Activated B cell treated with CpG ODN at 0.5 μM for 24 hours (primary cell): Measurements from ENCODE around the gene F5. TPM values are rescaled to one million over a fixed set of nuclear protein-coding genes. Genes with fewer than 3 reads are reported as not detected.

ENCODE experiments used
- ATAC-seq: fragments of 200-7000 bp; cut with Tn5 transposase; one replicate; pipeline ENCODE4 v1.10.0; 2021; ENCODE audit warnings: low read depth, mild to moderate bottlenecking, moderate library complexity
- CTCF ChIA-PET: fragments of 350-600 bp; sonication (Branson Sonifier 250); formaldehyde crosslinking; loops from one replicate; lab custom pipeline; 2021; ENCODE audit warnings: antibody characterized with exemption; lab: Charles Lee
- POLR2A ChIA-PET: fragments of 350-600 bp; sonication (Branson Sonifier 250); formaldehyde crosslinking; loops from one replicate; lab custom pipeline; 2021; ENCODE audit warnings: antibody characterized with exemption; lab: Charles Lee
- DNase-seq: peaks from one replicate; pipeline ENCODE4 v3.0.0; 2022
- H3K27ac Mint-ChIP-seq: one replicate; pipeline ENCODE4 v1.8.0; 2020; ENCODE audit warnings: mixed read lengths
- H3K27me3 Mint-ChIP-seq: one replicate; pipeline ENCODE4 v1.8.0; 2021; ENCODE audit warnings: mixed read lengths
- H3K36me3 Mint-ChIP-seq: one replicate; pipeline ENCODE4 v1.8.0; 2021; ENCODE audit warnings: low read depth, mixed read lengths
- H3K4me1 Mint-ChIP-seq: one replicate; pipeline ENCODE4 v1.8.0; 2021; ENCODE audit warnings: mixed read lengths
- H3K4me3 Mint-ChIP-seq: one replicate; pipeline ENCODE4 v1.8.0; 2020; ENCODE audit warnings: mild to moderate bottlenecking, mixed read lengths
- H3K9me3 Mint-ChIP-seq: one replicate; pipeline ENCODE4 v1.8.0; 2020; ENCODE audit warnings: mixed read lengths
- intact Hi-C: fragments of 100-400 bp; cut with micrococcal nuclease; formaldehyde crosslinking; loops from one replicate; pipeline ENCODE4 v1.15.1; 2024
- total RNA-seq: library from RNA; stranded (reverse); gene quantifications from 2 replicates; pipeline ENCODE4 v1.2.3, GENCODE V29; 2022
- TF ChIP-seq, protein P1 (sequence below): fragments of 200-600 bp; IDR thresholded peaks from one replicate; pipeline ENCODE4 v1.8.0; 2022; ENCODE audit warnings: antibody characterized with exemption, mild to moderate bottlenecking

F5 gene
- total RNA-seq, 1 donor from 2014 or later: 0.67 TPM

DNA sequence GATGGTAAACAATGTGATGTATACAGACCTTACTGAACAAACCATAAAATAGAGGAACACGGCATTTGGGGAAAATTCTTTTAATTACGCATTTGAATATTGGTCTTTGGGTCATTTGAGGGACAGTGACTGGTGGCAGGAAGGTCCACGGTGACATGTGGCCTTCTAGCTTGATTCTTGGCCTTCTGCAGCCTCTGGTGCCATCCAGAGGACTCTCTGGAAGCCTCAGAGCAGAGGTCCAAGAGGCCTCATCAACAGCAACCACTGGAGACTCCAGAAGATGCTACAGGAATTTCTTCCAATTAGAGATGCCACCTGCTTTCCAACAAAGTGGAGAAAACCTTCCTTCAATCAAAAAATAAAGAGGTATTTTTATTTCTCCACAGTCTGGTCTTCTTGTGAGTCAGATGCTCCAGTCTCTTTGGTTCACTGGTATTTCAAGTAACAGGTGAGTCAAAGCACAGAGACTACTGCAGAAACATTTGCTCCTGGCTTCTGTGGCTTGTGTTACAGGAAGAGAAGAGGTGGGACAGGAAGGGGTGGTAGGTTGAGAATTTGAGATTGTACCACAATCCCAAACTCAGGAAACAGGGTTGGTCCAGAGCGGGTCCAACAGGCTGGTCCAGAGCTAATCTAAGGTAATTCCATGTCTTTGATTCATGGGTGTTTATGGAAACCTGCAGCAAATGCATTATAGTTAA is 2.7 kb upstream of the F5 start:
- ChIA-PET POLR2A (no interaction called here), CTCF (no interaction called here)
- Mint-ChIP-seq H3K4me1 (peaks cover 9% of the 10 kb centered on the region), H3K36me3 (no peaks in the 10 kb centered on the region), H3K9me3 (no peaks in the 10 kb centered on the region), H3K27ac (no peak overlapping the region), H3K4me3 (no peak overlapping the region), H3K27me3 (peaks cover 15% of the 10 kb centered on the region)
- TF ChIP-seq, protein P1, sequence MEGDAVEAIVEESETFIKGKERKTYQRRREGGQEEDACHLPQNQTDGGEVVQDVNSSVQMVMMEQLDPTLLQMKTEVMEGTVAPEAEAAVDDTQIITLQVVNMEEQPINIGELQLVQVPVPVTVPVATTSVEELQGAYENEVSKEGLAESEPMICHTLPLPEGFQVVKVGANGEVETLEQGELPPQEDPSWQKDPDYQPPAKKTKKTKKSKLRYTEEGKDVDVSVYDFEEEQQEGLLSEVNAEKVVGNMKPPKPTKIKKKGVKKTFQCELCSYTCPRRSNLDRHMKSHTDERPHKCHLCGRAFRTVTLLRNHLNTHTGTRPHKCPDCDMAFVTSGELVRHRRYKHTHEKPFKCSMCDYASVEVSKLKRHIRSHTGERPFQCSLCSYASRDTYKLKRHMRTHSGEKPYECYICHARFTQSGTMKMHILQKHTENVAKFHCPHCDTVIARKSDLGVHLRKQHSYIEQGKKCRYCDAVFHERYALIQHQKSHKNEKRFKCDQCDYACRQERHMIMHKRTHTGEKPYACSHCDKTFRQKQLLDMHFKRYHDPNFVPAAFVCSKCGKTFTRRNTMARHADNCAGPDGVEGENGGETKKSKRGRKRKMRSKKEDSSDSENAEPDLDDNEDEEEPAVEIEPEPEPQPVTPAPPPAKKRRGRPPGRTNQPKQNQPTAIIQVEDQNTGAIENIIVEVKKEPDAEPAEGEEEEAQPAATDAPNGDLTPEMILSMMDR: no peak
- DNase-seq (no peak), ATAC-seq (no peak)
- intact Hi-C loops: loop anchor here (5.0 kb wide), 2 partner anchors 102 to 203 kb away; partner anchors contain the start of genes METTL18 and SLC19A2

- H3K27ac Mint-ChIP-seq: no peak overlapping the region
- ATAC-seq: no peak
- ChIA-PET POLR2A (no interaction called here), CTCF (no interaction called here)
- H3K9me3 Mint-ChIP-seq: no peaks in the 10 kb centered on the region
- peaks cover 15% of the 10 kb centered on the region for H3K27me3 Mint-ChIP-seq
- no peak for DNase-seq
- H3K4me3 Mint-ChIP-seq: no peak overlapping the region
- no peaks in the 10 kb centered on the region for H3K36me3 Mint-ChIP-seq
- intact Hi-C loops: loop anchor here (5.0 kb wide), 2 partner anchors 101 to 204 kb away; partner anchors contain the start of genes METTL18 and SLC19A2
- TF ChIP-seq, protein P1: no peak
- peaks cover 7% of the 10 kb centered on the region for H3K4me1 Mint-ChIP-seq
These were observed 1.8 kb upstream of the F5 start for GRCh38 chr1:169588112-169588511.

- Mint-ChIP-seq H3K27ac (no peak overlapping the region), H3K4me1 (peaks cover 7% of the 10 kb centered on the region), H3K27me3 (peaks cover 18% of the 10 kb centered on the region), H3K4me3 (peak overlapping the region; percentile 66), H3K36me3 (no peaks in the 10 kb centered on the region), H3K9me3 (no peaks in the 10 kb centered on the region)
- CTCF ChIA-PET: interaction anchor here (0.7 to 2.9 kb wide), 12 partner anchors 9 to 223 kb away, joined by 3 to 46 read pairs (median 5); no protein-coding TSS in a partner anchor
- ATAC-seq (peak; percentile 29), DNase-seq (no peak)
- intact Hi-C loops: loop anchor here (1.0 to 5.0 kb wide), 5 partner anchors 15 to 223 kb away; partner anchors contain the start of genes METTL18, SELL and SLC19A2
- TF ChIP-seq, protein P1: no peak
- POLR2A ChIA-PET: interaction anchor here (0.7 to 1.4 kb wide), 3 partner anchors 16 to 209 kb away, joined by 3 to 5 read pairs (median 3); partner anchors contain the start of gene METTL18
These were observed 250 bp downstream of the F5 start for GRCh38 chr1:169586067-169586394.

GRCh38 chr1:169585181-169585580 is 1.1 kb downstream of the F5 start:
- Mint-ChIP-seq H3K4me1 (peaks cover 7% of the 10 kb centered on the region), H3K27ac (no peak overlapping the region), H3K4me3 (no peak overlapping the region), H3K27me3 (peaks cover 18% of the 10 kb centered on the region), H3K9me3 (no peaks in the 10 kb centered on the region), H3K36me3 (no peaks in the 10 kb centered on the region)
- TF ChIP-seq, protein P1: no peak
- ChIA-PET POLR2A (no interaction called here), CTCF (interaction anchor here (1.9 to 2.9 kb wide), 2 partner anchors 17 to 224 kb away, joined by 21 to 32 read pairs; no protein-coding TSS in a partner anchor)
- ATAC-seq: no peak
- no peak for DNase-seq
- intact Hi-C loops: loop anchor here (5.0 kb wide), 2 partner anchors 98 to 207 kb away; partner anchors contain the start of genes METTL18 and SLC19A2
